Neural progenitor cell (in vitro differentiated cells): Measurements from ENCODE around the gene METTL25B.

ENCODE experiments used
- EZH2 ChIP-seq: fragments of 200-600 bp; sonication (generic); IDR thresholded peaks from 2 replicates; pipeline ENCODE4 v1.6.1; 2017; ENCODE audit warnings: antibody characterized with exemption, mild to moderate bottlenecking, moderate library complexity
- EZH2phosphoT487 ChIP-seq: fragments of 200-600 bp; sonication (generic); IDR thresholded peaks from 2 replicates; pipeline ENCODE4 v1.6.1; 2017; ENCODE audit warnings: antibody characterized with exemption
- TF ChIP-seq, protein P1 (sequence below): fragments of 200-600 bp; sonication (generic); IDR thresholded peaks from 2 replicates; pipeline ENCODE4 v1.5.1; 2017; ENCODE audit warnings: antibody characterized with exemption, mild to moderate bottlenecking

DNA sequence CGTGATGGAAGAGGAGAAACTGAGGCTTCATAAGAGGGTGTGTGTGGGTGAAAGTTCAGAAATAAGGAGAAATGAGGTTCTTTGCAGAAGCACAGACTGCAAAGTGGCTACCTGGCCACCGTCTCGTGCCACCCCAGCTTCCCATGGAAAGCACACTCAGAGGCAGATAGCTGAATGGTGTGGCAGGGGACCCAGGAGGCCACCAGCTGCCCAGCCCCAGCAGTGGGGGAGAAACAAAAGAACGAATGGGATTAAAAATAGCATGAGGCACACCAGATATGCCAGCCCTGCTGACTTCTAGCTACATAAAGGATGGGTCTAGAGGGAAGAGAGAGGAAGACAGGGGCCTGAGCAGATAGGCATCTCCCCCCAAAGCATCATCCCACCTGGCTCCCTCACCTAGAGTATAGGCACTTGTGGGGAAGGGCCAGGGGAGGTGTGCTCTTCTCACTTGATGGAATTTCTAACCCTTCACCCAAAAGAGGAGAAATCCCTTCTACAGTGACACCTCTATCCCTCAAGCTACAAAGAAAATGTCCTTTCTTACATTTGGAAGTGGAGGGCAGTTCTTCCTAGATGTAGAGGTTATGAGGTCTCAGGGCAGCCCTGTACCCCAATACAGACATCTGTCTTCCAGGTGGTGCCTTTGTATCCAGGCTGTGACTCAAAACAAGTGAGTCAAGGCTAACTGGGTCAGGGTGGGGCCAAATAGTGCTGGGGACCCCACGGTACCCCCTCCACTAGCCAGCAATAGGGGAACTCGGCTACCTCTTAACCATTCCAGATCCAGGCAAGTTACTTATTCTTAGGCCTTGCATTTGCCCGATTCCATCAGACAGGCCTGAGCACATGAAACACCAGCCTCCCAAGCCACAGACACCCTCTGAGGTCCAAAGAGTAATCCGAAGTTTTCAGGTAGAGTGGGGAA lies 19.7 kb downstream of the METTL25B start:
- TF ChIP-seq, protein P1, sequence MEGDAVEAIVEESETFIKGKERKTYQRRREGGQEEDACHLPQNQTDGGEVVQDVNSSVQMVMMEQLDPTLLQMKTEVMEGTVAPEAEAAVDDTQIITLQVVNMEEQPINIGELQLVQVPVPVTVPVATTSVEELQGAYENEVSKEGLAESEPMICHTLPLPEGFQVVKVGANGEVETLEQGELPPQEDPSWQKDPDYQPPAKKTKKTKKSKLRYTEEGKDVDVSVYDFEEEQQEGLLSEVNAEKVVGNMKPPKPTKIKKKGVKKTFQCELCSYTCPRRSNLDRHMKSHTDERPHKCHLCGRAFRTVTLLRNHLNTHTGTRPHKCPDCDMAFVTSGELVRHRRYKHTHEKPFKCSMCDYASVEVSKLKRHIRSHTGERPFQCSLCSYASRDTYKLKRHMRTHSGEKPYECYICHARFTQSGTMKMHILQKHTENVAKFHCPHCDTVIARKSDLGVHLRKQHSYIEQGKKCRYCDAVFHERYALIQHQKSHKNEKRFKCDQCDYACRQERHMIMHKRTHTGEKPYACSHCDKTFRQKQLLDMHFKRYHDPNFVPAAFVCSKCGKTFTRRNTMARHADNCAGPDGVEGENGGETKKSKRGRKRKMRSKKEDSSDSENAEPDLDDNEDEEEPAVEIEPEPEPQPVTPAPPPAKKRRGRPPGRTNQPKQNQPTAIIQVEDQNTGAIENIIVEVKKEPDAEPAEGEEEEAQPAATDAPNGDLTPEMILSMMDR: no peak
- TF ChIP-seq EZH2 (no peak), EZH2phosphoT487 (no peak)
